Uterus (tissue), 4 donors: ENCODE measurements around the gene PJVK. TPM values are rescaled to one million over a fixed set of nuclear protein-coding genes. Genes with fewer than 3 reads are reported as not detected.

ENCODE experiments used
- DNase-seq, 2 donors: peaks; one replicate each; pipeline ENCODE4 v3.0.0-alpha.2; 2019 to 2020
- H3K27ac ChIP-seq, 2 donors: fragments of 200-600 bp; sonication (generic); 1 replicate in 1 of 2; 2 replicates in 1 of 2; pipeline ENCODE4 v1.5.1; 2016 to 2018
- H3K27me3 ChIP-seq, 2 donors: fragments of 200-600 bp; sonication (generic); one replicate each; pipeline ENCODE4 v1.5.1; 2018 to 2019; ENCODE audit warnings: control low read depth in 1 of 2
- H3K36me3 ChIP-seq, 2 donors: fragments of 200-600 bp; sonication (generic); one replicate each; pipeline ENCODE4 v1.5.1; 2019; ENCODE audit warnings: control low read depth in 1 of 2
- H3K4me1 ChIP-seq, 2 donors: fragments of 200-600 bp; sonication (generic); one replicate each; pipeline ENCODE4 v1.5.1; 2018 to 2019; ENCODE audit warnings: control low read depth in 1 of 2
- H3K4me3 ChIP-seq, 2 donors: fragments of 200-600 bp; sonication (generic); 1 replicate in 1 of 2; 2 replicates in 1 of 2; pipeline ENCODE4 v1.5.1; 2018 to 2019; ENCODE audit warnings: mild to moderate bottlenecking in 1 of 2
- H3K9me3 ChIP-seq, 2 donors: fragments of 200-600 bp; sonication (generic); one replicate each; pipeline ENCODE4 v1.5.1; 2019; ENCODE audit warnings: control low read depth in 1 of 2
- CTCF ChIP-seq, 4 experiments: fragments of 200-600 bp in 2 of 4; fragments of 450-650 bp in 2 of 4; sonication (generic) in 2 of 4; IDR thresholded peaks; one replicate each; pipeline ENCODE4 v1.5.1; 2016 to 2019; ENCODE audit warnings: antibody characterized with exemption in 4 of 4, mild to moderate bottlenecking in 2 of 4, moderate library complexity in 1 of 4
- POLR2A ChIP-seq, 2 donors: fragments of 450-650 bp; IDR thresholded peaks; one replicate each; pipeline ENCODE4 v1.6.1; 2016; ENCODE audit warnings: antibody characterized with exemption in 2 of 2, mild to moderate bottlenecking in 1 of 2, moderate library complexity in 1 of 2
- intact Hi-C: fragments of 100-400 bp; cut with DNase I; formaldehyde crosslinking; loops from one replicate; pipeline ENCODE4 v1.15.1; 2023; ENCODE audit warnings: low total_unique reads
- total RNA-seq, 4 donors: library from RNA; depleted of rRNA in 3 of 4; stranded (reverse); fragments of >200 nt in 3 of 4; gene quantifications; one replicate each; pipeline versions ENCODE4 v1.1.0 to v1.2.4, GENCODE V29; 2014 to 2023
- donor health status: DM: yes; HTN: yes; CAD: no.

PJVK gene
- total RNA-seq, 4 donors from 2014 or later = 3.8 to 9.4 (median 7.5) TPM; not detected in 1

GRCh38 chr2:178506101-178506500, 54.9 kb downstream of the PJVK start:
- Histone ChIP-seq H3K4me1 (no peaks in the 10 kb centered on the region), H3K4me3 (no peak overlapping the region), H3K9me3 (no peaks in the 10 kb centered on the region), H3K27ac (no peak overlapping the region), H3K36me3 (no peaks in the 10 kb centered on the region), H3K27me3 (no peaks in the 10 kb centered on the region)
- no peak for DNase-seq
- intact Hi-C loops = no loop called here
- TF ChIP-seq POLR2A (IDR thresholded peaks at IDR 0.05) (no peak), CTCF (IDR thresholded peaks at IDR 0.05) (no peak)

- H3K36me3 ChIP-seq = no peaks in the 10 kb centered on the region
Measured at GRCh38 chr2:178506524-178506923, 55.3 kb downstream of the PJVK start.

GRCh38 chr2:178506949-178507348, 55.8 kb downstream of the PJVK start:
- no peak overlapping the region for H3K27ac ChIP-seq
- intact Hi-C loops = no loop called here
- no peak overlapping the region for H3K4me3 ChIP-seq
- H3K4me1 ChIP-seq = no peaks in the 10 kb centered on the region
- H3K9me3 ChIP-seq = no peaks in the 10 kb centered on the region
- no peak for TF ChIP-seq CTCF (IDR thresholded peaks at IDR 0.05)
- no peak for TF ChIP-seq POLR2A (IDR thresholded peaks at IDR 0.05)
- no peaks in the 10 kb centered on the region for H3K36me3 ChIP-seq
- no peaks in the 10 kb centered on the region for H3K27me3 ChIP-seq
- DNase-seq = no peak

More at GRCh38 chr2:178506524-178506923, 55.3 kb downstream of the PJVK start:
- H3K9me3 ChIP-seq = no peaks in the 10 kb centered on the region
- H3K27me3 ChIP-seq = no peaks in the 10 kb centered on the region
- H3K4me1 ChIP-seq = no peaks in the 10 kb centered on the region
- TF ChIP-seq POLR2A (IDR thresholded peaks at IDR 0.05) = no peak
- no peak for TF ChIP-seq CTCF (IDR thresholded peaks at IDR 0.05)
- intact Hi-C loops = no loop called here
- H3K27ac ChIP-seq = no peak overlapping the region
- H3K4me3 ChIP-seq = no peak overlapping the region
- no peak for DNase-seq

- Histone ChIP-seq H3K27me3 (peaks cover 0 to 2% of the 10 kb centered on the region in 2 donors), H3K27ac (no peak overlapping the region), H3K4me3 (no peak overlapping the region), H3K9me3 (no peaks in the 10 kb centered on the region), H3K36me3 (no peaks in the 10 kb centered on the region), H3K4me1 (no peaks in the 10 kb centered on the region)
- no peak for DNase-seq
- intact Hi-C loops = no loop called here
- TF ChIP-seq POLR2A (IDR thresholded peaks at IDR 0.05) (no peak), CTCF (IDR thresholded peaks at IDR 0.05) (no peak)
Measured at GRCh38 chr2:178508646-178509045, 57.5 kb downstream of the PJVK start.

GRCh38 chr2:178510384-178510783, 59.2 kb downstream of the PJVK start:
- no peaks in the 10 kb centered on the region for H3K4me1 ChIP-seq
- no peaks in the 10 kb centered on the region for H3K36me3 ChIP-seq

More at GRCh38 chr2:178510384-178510783, 59.2 kb downstream of the PJVK start:
- peaks cover 0 to 2% of the 10 kb centered on the region in 2 donors for H3K27me3 ChIP-seq
- intact Hi-C loops = no loop called here
- no peak overlapping the region for H3K4me3 ChIP-seq
- no peak for DNase-seq
- no peaks in the 10 kb centered on the region for H3K9me3 ChIP-seq
- no peak for TF ChIP-seq POLR2A (IDR thresholded peaks at IDR 0.05)
- TF ChIP-seq CTCF (IDR thresholded peaks at IDR 0.05) = no peak
- no peak overlapping the region for H3K27ac ChIP-seq

Other genes with a start within 250 kb of the PJVK start
- 100 to 1,000 TPM in 1 of 4 donors, 10 to 100 TPM in 3; 42.1 to 132 (median 68.8) TPM for gene PRKRA, start 203 bp upstream of the PJVK start, total RNA-seq
- gene FKBP7, start 27.2 kb downstream of the PJVK start, total RNA-seq = 10 to 100 TPM in 3 of 4 donors, 1 to 10 TPM in 1; 5.4 to 87.2 (median 27.0) TPM
- 10 to 100 TPM in 3 of 4 donors, 1 to 10 TPM in 1; 9.1 to 45.5 (median 14.2) TPM for gene PLEKHA3, start 29.1 kb downstream of the PJVK start, total RNA-seq